ENCODE data around the gene RAB6B. TPM values are rescaled to one million over a fixed set of nuclear protein-coding genes. Genes with fewer than 3 reads are reported as not detected.
"Not testable (repeated sequence)": the region's sequence is repeated elsewhere in the genome, so short reads cannot be mapped to it uniquely, and the experiment has no call there.

Gene RAB6B
- total and polyA plus RNA-seq, 8 donors = 1.6 to 9.2 (median 3.9) TPM

- Histone ChIP-seq H3K4me1 (no peaks in the 10 kb centered on the region), H3K27ac (no peak overlapping the region), H3K36me3 (no peaks in the 10 kb centered on the region), H3K27me3 (no peaks in the 10 kb centered on the region), H3K4me3 (no peak overlapping the region), H3K9me3 (no peaks in the 10 kb centered on the region)
- DNase-seq = no peak
- FAIRE-seq = no peak
- no peak for TF ChIP-seq CTCF (IDR thresholded peaks at IDR 0.05)
- no peak for ATAC-seq
- intact Hi-C loops (cut with DNase I) = no loop called here
- WGBS, 2 donors = 48 to 57% methylated on average over 32 of the region's 32 CpGs
These were observed 111.9 kb downstream of the RAB6B start for GRCh38 chr3:133783762-133784161.

GRCh38 chr3:133782454-133782853, 113.2 kb downstream of the RAB6B start:
- intact Hi-C loops (cut with DNase I) = no loop called here
- no peak for FAIRE-seq
- ATAC-seq = no peak

GRCh38 chr3:133781570-133781969, 114.1 kb downstream of the RAB6B start:
- DNase-seq = no peak
- H3K27me3 ChIP-seq = no peaks in the 10 kb centered on the region
- H3K9me3 ChIP-seq = no peaks in the 10 kb centered on the region
- no peak for TF ChIP-seq CTCF (IDR thresholded peaks at IDR 0.05)
- no peak overlapping the region for H3K27ac ChIP-seq
- no peak for ATAC-seq
- no peak for FAIRE-seq
- intact Hi-C loops (cut with DNase I) = no loop called here
- no peak overlapping the region for H3K4me3 ChIP-seq
- no peaks in the 10 kb centered on the region for H3K36me3 ChIP-seq
- no peaks in the 10 kb centered on the region for H3K4me1 ChIP-seq

More at GRCh38 chr3:133782454-133782853, 113.2 kb downstream of the RAB6B start:
- no peak for DNase-seq
- H3K27ac ChIP-seq = no peak overlapping the region
- H3K4me3 ChIP-seq = no peak overlapping the region
- no peaks in the 10 kb centered on the region for H3K4me1 ChIP-seq
- 80 to 81% methylated on average over 2 of the region's 2 CpGs for WGBS, 2 donors
- no peaks in the 10 kb centered on the region for H3K36me3 ChIP-seq
- no peaks in the 10 kb centered on the region for H3K27me3 ChIP-seq
- no peaks in the 10 kb centered on the region for H3K9me3 ChIP-seq
- no peak for TF ChIP-seq CTCF (IDR thresholded peaks at IDR 0.05)

- 84 to 91% methylated on average over 6 of the region's 6 CpGs for WGBS, 2 donors
- H3K27ac ChIP-seq; H3K4me1 ChIP-seq; H3K4me3 ChIP-seq; ATAC-seq; H3K9me3 ChIP-seq; DNase-seq; H3K36me3 ChIP-seq; FAIRE-seq; intact Hi-C loops (cut with DNase I); H3K27me3 ChIP-seq: not testable (repeated sequence)
These were observed 114.9 kb downstream of the RAB6B start for GRCh38 chr3:133780756-133781155.

GRCh38 chr3:133779626-133780203, 116.0 kb downstream of the RAB6B start:
- TF ChIP-seq CTCF (IDR thresholded peaks at IDR 0.05) = no peak
- no peaks in the 10 kb centered on the region for H3K4me1 ChIP-seq
- no peak for FAIRE-seq
- ATAC-seq = no peak
- H3K36me3 ChIP-seq = no peaks in the 10 kb centered on the region
- no peaks in the 10 kb centered on the region for H3K9me3 ChIP-seq
- H3K27ac ChIP-seq = no peak overlapping the region
- DNase-seq = no peak
- WGBS, 2 donors = 47 to 68% methylated on average over 4 of the region's 4 CpGs
- no peaks in the 10 kb centered on the region for H3K27me3 ChIP-seq
- intact Hi-C loops (cut with DNase I) = loop anchor here in 1 of 3 donors (10.0 kb wide), 1 partner anchor 115 kb away; the partner anchor contains the start of gene TOPBP1
- H3K4me3 ChIP-seq = no peak overlapping the region
